GM12874 (cell line): ENCODE measurements around the gene PRR35.

Experiments
- TF ChIP-seq, protein P1 (sequence below): IDR thresholded peaks from 2 replicates; pipeline ENCODE4 v1.5.1; 2011; ENCODE audit warnings: low read depth, mild to moderate bottlenecking, control low read depth, low read length, moderate library complexity; ENCODE audit not compliant: insufficient read depth

PRR35 gene

DNA sequence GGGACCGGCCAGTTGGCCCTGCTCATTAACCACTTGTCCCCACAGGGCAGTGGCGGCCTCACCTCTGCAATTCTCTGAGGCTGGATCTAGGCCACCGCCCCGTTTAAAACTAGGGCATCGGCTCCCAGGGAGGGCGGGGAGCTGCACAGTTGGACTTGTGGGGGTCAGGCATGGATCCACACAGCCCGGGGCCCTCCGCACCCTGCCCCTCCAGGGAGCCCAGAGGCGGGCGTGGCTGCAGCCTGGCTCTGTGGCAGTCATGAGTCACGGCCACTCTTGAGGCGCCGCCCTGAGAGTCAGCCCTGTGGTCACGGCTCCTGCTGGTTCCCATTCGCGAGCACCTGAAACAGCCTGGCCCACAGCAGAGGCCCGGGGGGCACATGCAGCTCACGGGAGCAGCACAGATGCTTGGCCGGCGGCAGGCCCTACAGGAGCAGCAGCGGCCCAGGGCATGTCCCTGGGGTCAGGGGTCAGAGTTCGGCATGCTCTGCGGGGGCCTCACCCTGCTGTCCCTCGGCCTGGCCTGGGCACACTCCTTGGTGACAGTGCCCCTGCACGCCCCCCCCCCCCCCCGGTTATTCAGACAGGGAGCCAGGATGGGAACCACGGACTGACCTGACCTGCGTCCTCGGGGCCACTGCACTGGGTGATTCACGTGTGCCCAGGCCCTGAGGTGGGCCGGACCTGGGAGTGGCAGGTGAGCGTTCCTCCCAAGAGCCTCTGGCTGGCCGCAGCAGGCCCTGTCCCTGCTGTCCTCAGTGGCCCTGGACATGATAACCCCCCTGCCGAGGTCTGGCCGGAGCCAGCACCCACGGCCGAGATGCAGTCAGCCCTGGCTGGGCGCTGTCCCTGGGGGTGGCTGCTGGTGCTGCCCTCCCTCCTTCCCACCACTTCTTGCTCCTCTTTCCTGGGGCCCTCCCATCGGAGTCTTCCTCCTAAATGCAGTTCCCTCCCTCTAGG lies 24.5 kb upstream of the PRR35 start:
- TF ChIP-seq, protein P1, sequence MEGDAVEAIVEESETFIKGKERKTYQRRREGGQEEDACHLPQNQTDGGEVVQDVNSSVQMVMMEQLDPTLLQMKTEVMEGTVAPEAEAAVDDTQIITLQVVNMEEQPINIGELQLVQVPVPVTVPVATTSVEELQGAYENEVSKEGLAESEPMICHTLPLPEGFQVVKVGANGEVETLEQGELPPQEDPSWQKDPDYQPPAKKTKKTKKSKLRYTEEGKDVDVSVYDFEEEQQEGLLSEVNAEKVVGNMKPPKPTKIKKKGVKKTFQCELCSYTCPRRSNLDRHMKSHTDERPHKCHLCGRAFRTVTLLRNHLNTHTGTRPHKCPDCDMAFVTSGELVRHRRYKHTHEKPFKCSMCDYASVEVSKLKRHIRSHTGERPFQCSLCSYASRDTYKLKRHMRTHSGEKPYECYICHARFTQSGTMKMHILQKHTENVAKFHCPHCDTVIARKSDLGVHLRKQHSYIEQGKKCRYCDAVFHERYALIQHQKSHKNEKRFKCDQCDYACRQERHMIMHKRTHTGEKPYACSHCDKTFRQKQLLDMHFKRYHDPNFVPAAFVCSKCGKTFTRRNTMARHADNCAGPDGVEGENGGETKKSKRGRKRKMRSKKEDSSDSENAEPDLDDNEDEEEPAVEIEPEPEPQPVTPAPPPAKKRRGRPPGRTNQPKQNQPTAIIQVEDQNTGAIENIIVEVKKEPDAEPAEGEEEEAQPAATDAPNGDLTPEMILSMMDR, result no peak

DNA sequence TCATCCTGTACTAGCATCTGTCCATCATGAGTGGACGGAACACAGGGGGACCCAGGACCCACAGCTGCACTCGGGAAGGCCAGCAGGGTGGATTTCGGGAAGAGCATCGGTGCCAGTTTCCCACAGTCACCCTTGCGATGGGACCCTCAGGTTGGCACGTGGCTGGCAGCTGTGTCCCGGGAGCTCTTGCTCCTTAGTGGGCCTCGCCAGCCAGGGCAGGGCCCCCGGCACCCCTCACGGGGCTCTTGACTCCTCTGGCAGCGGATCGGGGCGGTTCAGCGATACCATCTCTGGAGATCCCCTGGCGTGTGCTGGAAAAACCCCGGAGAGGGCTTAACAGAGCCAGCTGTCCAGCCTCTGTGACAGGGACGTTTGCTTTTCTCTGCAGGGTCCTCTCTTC lies 23.4 kb upstream of the PRR35 start:
- TF ChIP-seq, protein P1, result no peak

DNA sequence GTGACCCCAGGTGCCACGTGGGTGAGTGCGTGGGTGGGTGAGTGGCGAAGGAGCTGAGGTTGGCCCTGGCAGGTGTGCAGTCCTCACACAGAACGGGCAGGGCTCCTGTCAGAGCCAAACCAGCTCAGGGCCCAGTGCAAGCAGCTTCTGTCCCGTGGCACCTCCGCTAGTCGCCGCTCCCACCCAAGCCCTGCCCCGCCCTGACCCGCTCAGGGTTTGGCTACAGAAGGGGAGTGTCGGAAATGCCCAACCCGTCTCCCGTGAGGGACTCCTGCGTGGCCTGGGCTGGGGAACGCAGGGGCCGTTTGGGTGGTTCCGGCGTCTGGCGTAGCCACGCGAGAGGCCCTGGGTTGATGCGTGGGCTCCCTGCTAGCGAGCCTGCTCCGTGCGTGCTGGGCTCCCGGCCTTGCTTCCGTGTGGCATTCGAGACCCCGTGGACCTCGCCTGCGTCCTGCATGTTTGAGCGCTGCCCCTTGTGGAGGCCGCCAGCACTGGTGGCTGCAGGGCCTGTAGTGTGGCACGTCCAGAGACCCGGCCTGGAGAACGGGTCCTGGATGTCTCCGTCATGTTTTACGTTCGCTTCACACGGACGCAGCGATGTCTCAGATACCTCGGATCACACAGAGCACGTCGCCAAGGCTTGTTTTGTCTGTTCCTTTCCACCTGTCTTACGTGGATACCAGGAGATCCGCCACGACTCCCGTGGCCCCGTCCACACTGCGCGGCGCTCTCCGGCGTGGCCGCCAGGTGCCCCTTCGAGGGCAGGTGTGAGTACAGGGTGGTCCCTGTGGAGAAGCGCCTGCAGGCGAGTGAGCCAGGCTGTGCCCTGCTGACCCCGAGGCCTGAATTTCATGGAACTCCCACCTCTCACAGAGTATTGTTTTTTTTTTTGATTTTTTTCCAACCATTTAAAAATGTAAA lies 22.5 kb upstream of the PRR35 start:
- TF ChIP-seq, protein P1, result 0 out of 2 replicates have a peak, but pooled peaks have one; percentile 4

DNA sequence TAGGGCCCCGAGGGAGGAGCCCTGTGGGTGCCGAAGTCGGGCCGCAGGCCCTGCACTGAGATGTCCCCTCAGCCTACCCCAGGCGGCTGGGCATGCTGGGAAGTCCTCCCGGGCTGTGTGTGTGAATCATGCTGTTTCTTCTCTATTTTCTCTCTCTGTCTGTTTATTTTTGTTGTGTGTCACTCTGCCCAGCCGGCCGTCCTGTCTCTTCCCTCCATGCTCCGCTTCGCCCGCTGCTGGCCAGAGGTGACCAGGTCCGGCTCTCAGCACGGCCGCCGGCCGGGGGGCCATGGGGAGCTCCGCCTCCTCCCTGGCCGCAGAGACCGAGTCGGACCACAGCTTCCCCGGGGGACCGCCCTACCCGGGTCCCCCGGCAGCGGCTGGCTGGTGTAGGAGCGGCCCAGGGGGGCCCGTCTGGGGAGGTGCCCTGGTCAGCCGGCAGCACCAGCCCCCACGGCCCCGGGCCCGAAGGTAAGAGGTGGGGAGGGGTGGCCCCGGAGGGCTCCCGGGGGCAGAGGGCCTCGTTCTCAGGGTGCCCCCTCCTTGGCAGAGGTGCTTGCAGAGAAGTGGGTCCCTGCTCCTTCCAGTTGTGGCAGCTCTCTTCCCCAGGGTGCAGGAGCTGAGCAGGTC lies 20.2 kb upstream of the PRR35 start:
- TF ChIP-seq, protein P1, result no peak

DNA sequence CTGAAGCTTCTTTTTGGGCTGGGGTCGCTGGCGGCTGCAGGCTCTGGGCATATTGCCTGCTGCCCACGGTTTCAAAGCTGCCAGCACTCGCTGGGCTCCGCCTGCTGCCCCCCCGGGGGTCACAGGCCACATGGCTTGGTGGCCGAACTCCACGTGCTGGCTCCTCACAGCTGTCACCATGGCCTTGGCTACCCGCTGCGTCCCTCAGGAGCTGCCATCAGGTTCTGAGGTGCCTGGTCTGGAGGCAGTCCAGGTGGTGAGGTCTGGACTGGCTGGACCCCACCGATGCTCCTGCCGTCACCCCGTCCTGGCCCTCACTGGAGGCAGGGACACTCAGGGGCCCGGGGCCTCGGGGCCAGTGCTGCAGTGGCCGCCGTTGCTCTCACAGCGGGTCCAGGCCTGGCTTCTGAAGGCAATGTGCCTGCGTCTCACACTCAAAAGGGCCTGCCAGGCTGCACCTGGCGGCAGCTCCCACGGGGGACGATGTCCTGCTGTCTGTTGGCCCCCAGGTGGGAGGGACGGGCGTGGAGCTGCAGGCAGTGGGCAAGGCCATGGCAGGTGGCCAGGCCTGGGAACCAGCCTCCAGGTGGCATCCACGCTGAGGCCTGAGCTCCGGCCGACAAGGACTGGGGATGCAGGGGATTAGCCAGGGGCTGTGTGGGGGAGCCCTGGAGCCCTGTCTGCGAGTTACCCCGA lies 19.4 kb upstream of the PRR35 start:
- TF ChIP-seq, protein P1, result no peak

DNA sequence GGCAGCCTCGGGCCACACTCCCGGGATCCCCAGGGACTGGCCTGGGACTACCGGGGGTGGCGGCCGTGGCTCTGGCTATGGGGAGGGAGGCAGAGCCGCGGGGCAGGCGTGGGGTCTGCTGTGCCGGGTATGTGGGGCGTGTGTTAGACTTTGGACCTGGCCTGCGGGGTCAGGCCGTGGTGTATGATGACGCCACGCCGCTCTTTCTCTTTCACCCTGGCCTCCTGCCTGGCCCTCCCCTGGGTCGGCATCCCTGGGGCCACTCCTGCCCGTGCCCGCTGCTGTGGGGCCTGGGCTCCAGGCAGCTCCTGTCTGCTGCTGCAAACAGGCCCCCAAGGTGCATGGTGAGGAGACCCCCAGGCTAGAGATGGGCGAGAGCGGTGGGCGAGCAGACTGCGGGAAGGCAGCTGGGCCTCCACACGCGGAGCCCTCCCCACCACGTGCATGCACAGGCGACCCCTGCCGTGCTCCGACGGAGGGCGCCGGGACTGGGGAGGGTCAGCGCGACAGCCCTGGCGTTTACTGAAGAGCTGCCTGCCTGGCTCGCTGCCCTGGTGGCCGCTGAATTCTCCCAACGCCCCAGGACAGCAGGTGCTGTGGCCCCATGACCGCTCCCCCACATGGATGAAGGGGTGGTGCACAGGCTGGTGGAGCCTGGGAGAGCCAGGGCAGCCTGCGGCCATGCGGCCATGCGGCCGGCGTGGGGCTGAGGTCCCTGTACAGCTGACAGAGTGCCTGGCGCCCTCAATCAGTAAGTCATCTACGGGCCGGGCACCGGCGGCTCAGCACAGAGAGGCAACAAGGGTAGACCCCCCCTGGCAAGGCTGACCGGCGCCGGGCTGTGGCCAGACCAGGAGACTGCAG lies 16.7 kb upstream of the PRR35 start:
- TF ChIP-seq, protein P1, result no peak
